Measurements from ENCODE around the gene EXPH5.
"Not testable (repeated sequence)": the region's sequence is repeated elsewhere in the genome, so short reads cannot be mapped to it uniquely, and the experiment has no call there.

Gene EXPH5

GRCh38 chr11:108593214-108593922 is at the start of gene EXPH5:
Gene EXPH5 (minus strand): TSS chr11:108593768. CDS start chr11:108593536, 232 bp downstream.
- DNase-seq, result peak; percentile 80

- not testable (repeated sequence) for DNase-seq
Measured at GRCh38 chr11:108641752-108642151, 48.2 kb upstream of the EXPH5 start.

- DNase-seq, result no peak
Measured at GRCh38 chr11:108639146-108639545, 45.6 kb upstream of the EXPH5 start.

GRCh38 chr11:108636222-108636621 is 42.7 kb upstream of the EXPH5 start:
- no peak for DNase-seq

- no peak for DNase-seq
Measured at GRCh38 chr11:108635106-108635505, 41.5 kb upstream of the EXPH5 start.

- DNase-seq, result no peak
Measured at GRCh38 chr11:108632041-108632704, 38.6 kb upstream of the EXPH5 start.

GRCh38 chr11:108629274-108629673 is 35.7 kb upstream of the EXPH5 start:
- no peak for DNase-seq

- DNase-seq, result no peak
Measured at GRCh38 chr11:108628812-108629211, 35.2 kb upstream of the EXPH5 start.

GRCh38 chr11:108628326-108628725 is 34.8 kb upstream of the EXPH5 start:
- DNase-seq, result no peak

GRCh38 chr11:108624196-108624925 is 30.8 kb upstream of the EXPH5 start:
- DNase-seq, result no peak

GRCh38 chr11:108622341-108622740 is 28.8 kb upstream of the EXPH5 start:
- DNase-seq, result peak; percentile 24

- no peak for DNase-seq
Measured at GRCh38 chr11:108620958-108621772, 27.6 kb upstream of the EXPH5 start.

GRCh38 chr11:108618529-108618928 is 25.0 kb upstream of the EXPH5 start:
- DNase-seq, result no peak

GRCh38 chr11:108617055-108617454 is 23.5 kb upstream of the EXPH5 start:
- no peak for DNase-seq

- DNase-seq, result no peak
Measured at GRCh38 chr11:108616549-108616948, 23.0 kb upstream of the EXPH5 start.

- DNase-seq, result no peak
Measured at GRCh38 chr11:108614086-108614485, 20.5 kb upstream of the EXPH5 start.

GRCh38 chr11:108609682-108610081 is 16.1 kb upstream of the EXPH5 start:
- DNase-seq, result no peak

GRCh38 chr11:108608548-108608947 is 15.0 kb upstream of the EXPH5 start:
- DNase-seq, result no peak

GRCh38 chr11:108606495-108607160 is 13.1 kb upstream of the EXPH5 start:
- DNase-seq, result no peak

GRCh38 chr11:108606070-108606469 is 12.5 kb upstream of the EXPH5 start:
- DNase-seq, result no peak

GRCh38 chr11:108602818-108603217 is 9.2 kb upstream of the EXPH5 start:
- DNase-seq, result not testable (repeated sequence)

- DNase-seq, result no peak
Measured at GRCh38 chr11:108601150-108601549, 7.6 kb upstream of the EXPH5 start.
